ENCODE measurements around the gene LCAT. TPM values are rescaled to one million over a fixed set of nuclear protein-coding genes. Genes with fewer than 3 reads are reported as not detected.
"Not testable (repeated sequence)": the region's sequence is repeated elsewhere in the genome, so short reads cannot be mapped to it uniquely, and the experiment has no call there.

The LCAT gene
- total and polyA plus RNA-seq, 8 donors: 23.9 to 37.6 (median 31.5) TPM

DNA sequence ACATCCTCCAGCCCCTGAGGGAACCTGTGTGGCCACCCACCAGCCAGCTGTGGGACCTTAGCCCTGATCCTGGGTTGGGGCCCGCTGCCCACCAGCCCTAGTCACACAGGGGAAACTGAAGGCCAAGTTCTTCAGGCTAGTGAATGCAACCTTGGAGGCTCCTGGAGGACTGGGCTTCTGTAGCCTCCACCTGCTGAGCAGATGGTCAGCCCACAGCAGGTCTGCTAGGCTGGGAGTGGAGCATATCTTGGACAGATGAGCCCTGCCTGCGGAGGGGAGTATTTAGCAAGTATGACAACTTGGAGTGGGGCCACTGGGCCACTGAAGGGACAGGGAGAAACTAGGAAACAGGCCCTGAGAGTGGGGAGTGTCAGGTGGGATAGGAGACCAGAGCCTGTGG lies 32.3 kb upstream of the LCAT start:
- ATAC-seq (no peak), DNase-seq (no peak)
- H3K27me3 ChIP-seq: peaks cover 0 to 10% of the 10 kb centered on the region in 2 donors
- intact Hi-C loops (cut with DNase I): no loop called here
- H3K9me3 ChIP-seq: no peaks in the 10 kb centered on the region
- H3K36me3 ChIP-seq: no peaks in the 10 kb centered on the region
- no peak overlapping the region for H3K27ac ChIP-seq
- no peaks in the 10 kb centered on the region for H3K4me1 ChIP-seq
- TF ChIP-seq, protein P1, sequence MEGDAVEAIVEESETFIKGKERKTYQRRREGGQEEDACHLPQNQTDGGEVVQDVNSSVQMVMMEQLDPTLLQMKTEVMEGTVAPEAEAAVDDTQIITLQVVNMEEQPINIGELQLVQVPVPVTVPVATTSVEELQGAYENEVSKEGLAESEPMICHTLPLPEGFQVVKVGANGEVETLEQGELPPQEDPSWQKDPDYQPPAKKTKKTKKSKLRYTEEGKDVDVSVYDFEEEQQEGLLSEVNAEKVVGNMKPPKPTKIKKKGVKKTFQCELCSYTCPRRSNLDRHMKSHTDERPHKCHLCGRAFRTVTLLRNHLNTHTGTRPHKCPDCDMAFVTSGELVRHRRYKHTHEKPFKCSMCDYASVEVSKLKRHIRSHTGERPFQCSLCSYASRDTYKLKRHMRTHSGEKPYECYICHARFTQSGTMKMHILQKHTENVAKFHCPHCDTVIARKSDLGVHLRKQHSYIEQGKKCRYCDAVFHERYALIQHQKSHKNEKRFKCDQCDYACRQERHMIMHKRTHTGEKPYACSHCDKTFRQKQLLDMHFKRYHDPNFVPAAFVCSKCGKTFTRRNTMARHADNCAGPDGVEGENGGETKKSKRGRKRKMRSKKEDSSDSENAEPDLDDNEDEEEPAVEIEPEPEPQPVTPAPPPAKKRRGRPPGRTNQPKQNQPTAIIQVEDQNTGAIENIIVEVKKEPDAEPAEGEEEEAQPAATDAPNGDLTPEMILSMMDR (IDR thresholded peaks at IDR 0.05): no peak
- no peak overlapping the region for H3K4me3 ChIP-seq

- TF ChIP-seq, protein P1 (IDR thresholded peaks at IDR 0.05): no peak
- intact Hi-C loops (cut with DNase I): no loop called here
- no peak for ATAC-seq
- no peak for DNase-seq
- no peaks in the 10 kb centered on the region for H3K9me3 ChIP-seq
- H3K4me3 ChIP-seq: no peak overlapping the region
- H3K27me3 ChIP-seq: peaks cover 0 to 7% of the 10 kb centered on the region in 2 donors
- H3K4me1 ChIP-seq: no peaks in the 10 kb centered on the region
- H3K36me3 ChIP-seq: no peaks in the 10 kb centered on the region
- no peak overlapping the region for H3K27ac ChIP-seq
Measured at GRCh38 chr16:67975321-67976105, 31.6 kb upstream of the LCAT start.

- intact Hi-C loops (cut with DNase I); H3K4me3 ChIP-seq; DNase-seq; H3K36me3 ChIP-seq; H3K27ac ChIP-seq; ATAC-seq; H3K9me3 ChIP-seq; H3K27me3 ChIP-seq: not testable (repeated sequence)
- peaks cover 1 to 15% of the 10 kb centered on the region in 2 donors for H3K4me1 ChIP-seq
Measured at GRCh38 chr16:67972285-67972684, 28.4 kb upstream of the LCAT start.

DNA sequence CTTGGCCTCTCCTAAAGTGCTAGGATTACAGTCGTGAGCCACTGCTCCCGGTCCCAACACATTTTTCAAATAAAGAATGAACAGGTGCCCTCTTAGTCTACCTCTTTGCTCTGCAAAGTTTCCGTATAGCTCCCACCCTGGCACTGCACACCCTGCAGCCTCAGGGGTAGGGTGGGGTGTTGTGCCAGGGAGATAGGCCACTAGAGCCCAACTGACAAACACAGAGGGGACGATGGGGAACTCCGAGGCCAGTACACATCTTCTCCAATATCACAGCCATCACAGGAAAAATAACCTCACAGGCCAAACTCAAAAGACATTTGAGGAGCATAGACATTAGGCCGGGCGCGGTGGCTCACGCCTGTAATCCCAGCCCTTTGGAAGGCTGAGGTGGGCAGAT lies 27.2 kb upstream of the LCAT start:
- ATAC-seq (no peak), DNase-seq (no peak)
- no peak overlapping the region for H3K4me3 ChIP-seq
- TF ChIP-seq, protein P1 (IDR thresholded peaks at IDR 0.05): no peak
- H3K27me3 ChIP-seq: no peaks in the 10 kb centered on the region
- H3K4me1 ChIP-seq: peaks cover 13 to 26% of the 10 kb centered on the region in 2 donors
- no peak overlapping the region for H3K27ac ChIP-seq
- H3K36me3 ChIP-seq: no peaks in the 10 kb centered on the region
- no peaks in the 10 kb centered on the region for H3K9me3 ChIP-seq
- intact Hi-C loops (cut with DNase I): no loop called here

- DNase-seq (no peak), ATAC-seq (no peak)
- no peaks in the 10 kb centered on the region for H3K27me3 ChIP-seq
- H3K9me3 ChIP-seq: no peaks in the 10 kb centered on the region
- no peaks in the 10 kb centered on the region for H3K36me3 ChIP-seq
- H3K4me3 ChIP-seq: peak overlapping the region; percentile 81 to 92
- TF ChIP-seq, protein P1 (IDR thresholded peaks at IDR 0.05): no peak
- peaks cover 23 to 40% of the 10 kb centered on the region in 2 donors for H3K4me1 ChIP-seq
- intact Hi-C loops (cut with DNase I): no loop called here
- peak overlapping the region; percentile 88 to 93 for H3K27ac ChIP-seq
Measured at GRCh38 chr16:67969254-67970039, 25.5 kb upstream of the LCAT start.

Measured in left lung (tissue), 10 donors.